Articular chondrocyte of knee joint (primary cell): Measurements from ENCODE around the gene BPIFA3. TPM values are rescaled to one million over a fixed set of nuclear protein-coding genes. Genes with fewer than 3 reads are reported as not detected.

Experiments used
- total RNA-seq: library from RNA; depleted of rRNA; stranded (reverse); fragments of >200 nt; gene quantifications from 2 replicates; pipeline ENCODE4 v1.2.3, GENCODE V29; 2012

Gene BPIFA3
- total RNA-seq = not detected in 2 replicates

DNA sequence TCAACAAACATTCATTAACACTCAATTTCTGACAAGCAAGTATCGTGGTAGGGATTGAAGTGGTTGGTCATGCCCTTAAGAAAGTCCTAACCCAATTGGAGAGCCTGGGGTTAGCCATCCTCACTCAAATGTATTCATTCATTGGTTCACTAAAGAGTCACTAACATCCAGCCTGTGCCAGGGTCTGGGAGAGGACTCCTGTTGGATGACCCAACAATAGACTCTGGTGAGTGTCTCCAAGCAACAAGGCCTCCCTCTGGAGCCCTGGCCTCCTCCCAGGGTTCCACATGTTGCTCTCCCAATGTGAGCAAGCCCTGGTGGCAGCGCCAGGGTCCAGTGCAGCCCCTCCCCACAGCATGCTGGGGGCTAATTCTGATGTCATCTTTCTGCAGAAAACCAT, at the start of gene BPIFA3:
TSS of gene BPIFA3 (plus strand) at position 301 of the 400 bp plus-strand sequence. CDS start 185 bp downstream, outside the sequence.

DNA sequence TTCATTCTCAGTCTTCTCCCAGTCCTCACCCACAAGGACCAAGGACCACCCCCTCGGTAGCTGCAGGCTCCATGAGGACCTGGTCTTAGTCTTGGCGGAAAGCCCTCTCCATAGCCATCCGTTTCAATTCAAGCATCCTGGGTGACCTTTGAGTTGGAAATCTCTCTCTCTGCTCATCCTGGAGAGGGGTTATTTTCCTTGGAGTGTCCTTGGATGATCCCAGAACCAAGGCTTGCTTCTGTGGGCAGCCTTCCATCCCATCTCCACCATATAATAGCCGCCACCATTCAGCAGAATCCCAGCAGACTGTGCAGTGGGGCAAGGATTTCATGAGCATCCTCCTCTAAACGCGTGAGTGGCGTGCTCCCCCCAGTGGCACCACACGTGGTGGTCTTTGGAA, 49.3 kb upstream of the BPIFA3 start, which contains the start of gene BPIFA2:
TSS of gene BPIFA2 (plus strand) at position 301 of the 400 bp plus-strand sequence. CDS start 987 bp downstream, outside the sequence.

GRCh38 chr20:33235696-33236095, 18.5 kb downstream of the BPIFA3 start, which contains the start of gene BPIFA1:
BPIFA1 (plus strand) TSS chr20:33235996; CDS start chr20:33237712, 1,716 bp downstream.

Other genes starting within 250 kb of the BPIFA3 start
- gene SUN5, start 212.9 kb upstream of the BPIFA3 start, total RNA-seq = not detected in 2 replicates
- not detected in 2 replicates for gene BPIFB2, start 209.6 kb upstream of the BPIFA3 start, total RNA-seq
- gene BPIFB6, start 185.7 kb upstream of the BPIFA3 start, total RNA-seq = not detected in 2 replicates
- gene BPIFB3, start 163.4 kb upstream of the BPIFA3 start, total RNA-seq = not detected in 2 replicates
- gene BPIFB4, start 137.7 kb upstream of the BPIFA3 start, total RNA-seq = not detected in 2 replicates
- not detected in 2 replicates for gene BPIFA2, start 49.2 kb upstream of the BPIFA3 start, total RNA-seq
- gene BPIFA1, start 18.6 kb downstream of the BPIFA3 start, total RNA-seq = not detected in 2 replicates
- not detected in 2 replicates for gene BPIFB1, start 65.9 kb downstream of the BPIFA3 start, total RNA-seq
- gene CDK5RAP1, start 184.2 kb downstream of the BPIFA3 start, total RNA-seq = 15.3 and 16.2 TPM in 2 replicates
- gene SNTA1, start 226.4 kb downstream of the BPIFA3 start, total RNA-seq = 19.2 and 22.1 TPM in 2 replicates